ENCODE data around the gene SS18L1.

The SS18L1 gene

GRCh38 chr20:62219101-62219991 is 75.8 kb downstream of the SS18L1 start:
- DNase-seq (ENCODE audit: low read depth) = peak; percentile 23
- TF ChIP-seq, protein P1, sequence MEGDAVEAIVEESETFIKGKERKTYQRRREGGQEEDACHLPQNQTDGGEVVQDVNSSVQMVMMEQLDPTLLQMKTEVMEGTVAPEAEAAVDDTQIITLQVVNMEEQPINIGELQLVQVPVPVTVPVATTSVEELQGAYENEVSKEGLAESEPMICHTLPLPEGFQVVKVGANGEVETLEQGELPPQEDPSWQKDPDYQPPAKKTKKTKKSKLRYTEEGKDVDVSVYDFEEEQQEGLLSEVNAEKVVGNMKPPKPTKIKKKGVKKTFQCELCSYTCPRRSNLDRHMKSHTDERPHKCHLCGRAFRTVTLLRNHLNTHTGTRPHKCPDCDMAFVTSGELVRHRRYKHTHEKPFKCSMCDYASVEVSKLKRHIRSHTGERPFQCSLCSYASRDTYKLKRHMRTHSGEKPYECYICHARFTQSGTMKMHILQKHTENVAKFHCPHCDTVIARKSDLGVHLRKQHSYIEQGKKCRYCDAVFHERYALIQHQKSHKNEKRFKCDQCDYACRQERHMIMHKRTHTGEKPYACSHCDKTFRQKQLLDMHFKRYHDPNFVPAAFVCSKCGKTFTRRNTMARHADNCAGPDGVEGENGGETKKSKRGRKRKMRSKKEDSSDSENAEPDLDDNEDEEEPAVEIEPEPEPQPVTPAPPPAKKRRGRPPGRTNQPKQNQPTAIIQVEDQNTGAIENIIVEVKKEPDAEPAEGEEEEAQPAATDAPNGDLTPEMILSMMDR (conservative IDR thresholded peaks at IDR 0.05; ENCODE audit: low read depth, low read length) = no peak
- no peak overlapping the region for H3K4me3 ChIP-seq (ENCODE audit: low read depth, low read length)

GRCh38 chr20:62219992-62220665 is 76.6 kb downstream of the SS18L1 start, which contains the start of gene HRH3:
Gene HRH3 (minus strand): TSS chr20:62220278. CDS start chr20:62219970, 308 bp downstream.
- H3K4me3 ChIP-seq (ENCODE audit: low read depth, low read length) = peak within 1 kb of the TSS; percentile 29
- DNase-seq (ENCODE audit: low read depth) = peak; percentile 26
- TF ChIP-seq, protein P1 (conservative IDR thresholded peaks at IDR 0.05; ENCODE audit: low read depth, low read length) = no peak

DNA sequence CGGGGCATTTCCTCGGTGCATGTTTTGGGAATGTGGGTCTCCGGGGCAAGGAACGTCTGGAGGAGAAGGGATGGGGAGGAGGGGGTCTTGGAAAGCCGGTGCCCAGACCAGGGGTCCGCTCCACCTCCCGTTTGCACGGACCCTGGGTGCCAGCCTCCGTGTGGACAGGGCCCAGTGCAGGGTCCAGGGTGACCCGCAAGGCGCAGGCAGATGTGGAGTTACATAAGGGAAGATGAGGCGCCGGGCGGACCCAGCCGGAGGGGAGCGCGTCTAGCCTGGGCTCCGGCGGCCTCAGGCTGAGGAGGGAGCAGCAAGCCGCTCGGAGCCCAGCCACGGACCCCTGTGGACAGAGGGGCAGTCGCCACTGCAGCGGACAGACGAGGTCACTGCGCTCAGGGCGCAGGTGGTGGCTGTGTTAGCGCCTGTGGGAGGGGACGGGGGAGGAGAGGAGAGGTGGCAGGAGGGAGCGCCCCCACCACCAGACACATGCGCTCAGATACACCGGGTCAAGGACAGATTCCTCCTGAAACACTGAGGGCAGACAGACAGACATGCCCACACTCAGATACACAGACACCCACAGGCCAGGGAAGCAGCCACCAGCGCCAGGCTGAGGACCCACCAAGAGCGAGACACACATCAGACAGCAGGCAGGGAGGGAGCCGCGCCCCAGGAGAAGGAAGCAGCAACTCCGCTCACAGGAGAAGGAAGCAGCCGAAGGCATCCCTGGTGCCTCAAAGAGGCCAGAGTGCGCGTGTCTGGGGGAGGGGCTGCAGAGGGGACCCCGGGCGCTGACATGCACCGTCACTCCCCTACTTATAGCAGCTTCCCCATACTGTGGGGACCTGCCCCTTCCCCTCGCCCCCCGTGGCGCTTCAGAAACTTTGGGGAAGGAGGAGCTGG is 77.3 kb downstream of the SS18L1 start:
- no peak overlapping the region for H3K4me3 ChIP-seq (ENCODE audit: low read depth, low read length)
- no peak for DNase-seq (ENCODE audit: low read depth)
- TF ChIP-seq, protein P1 (conservative IDR thresholded peaks at IDR 0.05; ENCODE audit: low read depth, low read length) = no peak

DNA sequence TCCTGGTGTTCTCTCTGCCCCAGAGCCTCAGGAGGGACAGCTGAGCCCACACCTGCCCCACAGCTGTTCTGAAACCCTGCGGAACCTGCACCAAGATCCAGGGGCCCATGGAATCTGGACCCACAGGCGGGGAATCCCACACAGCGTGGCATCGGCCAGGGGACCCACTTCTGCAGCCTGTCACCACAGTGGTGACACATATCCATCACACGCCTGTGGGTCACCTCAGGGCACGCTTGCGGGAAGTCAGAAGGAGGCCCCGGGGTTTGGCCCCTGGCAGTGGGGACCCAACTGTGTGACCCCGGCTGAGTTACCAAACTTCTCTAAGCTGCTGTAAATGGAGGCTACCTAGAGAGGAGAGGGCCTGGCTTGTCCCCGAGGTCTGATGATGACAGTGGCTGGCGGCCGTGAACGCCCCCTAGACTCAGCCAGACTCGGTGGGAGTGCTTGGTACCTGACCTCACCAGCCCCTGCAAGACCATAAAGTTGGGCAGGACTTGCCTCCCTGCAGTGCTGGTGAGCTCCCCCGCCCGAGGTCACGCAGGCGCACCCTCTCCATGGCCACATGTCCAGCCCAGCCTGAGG is 78.8 kb downstream of the SS18L1 start:
- H3K4me3 ChIP-seq (ENCODE audit: low read depth, low read length) = no peak overlapping the region
- TF ChIP-seq, protein P1 (conservative IDR thresholded peaks at IDR 0.05; ENCODE audit: low read depth, low read length) = no peak
- DNase-seq (ENCODE audit: low read depth) = no peak

GRCh38 chr20:62222972-62223371 is 79.4 kb downstream of the SS18L1 start:
- no peak overlapping the region for H3K4me3 ChIP-seq (ENCODE audit: low read depth, low read length)
- TF ChIP-seq, protein P1 (conservative IDR thresholded peaks at IDR 0.05; ENCODE audit: low read depth, low read length) = no peak
- no peak for DNase-seq (ENCODE audit: low read depth)

- DNase-seq (ENCODE audit: low read depth) = no peak
- H3K4me3 ChIP-seq (ENCODE audit: low read depth, low read length) = no peak overlapping the region
- TF ChIP-seq, protein P1 (conservative IDR thresholded peaks at IDR 0.05; ENCODE audit: low read depth, low read length) = no peak
Measured at GRCh38 chr20:62223571-62223970, 80.0 kb downstream of the SS18L1 start.

Measured in choroid plexus epithelial cell (primary cell).